ENCODE measurements around the gene MEX3D. TPM values are rescaled to one million over a fixed set of nuclear protein-coding genes. Genes with fewer than 3 reads are reported as not detected.
A peak's percentile ranks its signal among the peaks of the same experiment; 100 is the strongest.

The MEX3D gene
- total RNA-seq, 1 donor = 47.0 TPM

DNA sequence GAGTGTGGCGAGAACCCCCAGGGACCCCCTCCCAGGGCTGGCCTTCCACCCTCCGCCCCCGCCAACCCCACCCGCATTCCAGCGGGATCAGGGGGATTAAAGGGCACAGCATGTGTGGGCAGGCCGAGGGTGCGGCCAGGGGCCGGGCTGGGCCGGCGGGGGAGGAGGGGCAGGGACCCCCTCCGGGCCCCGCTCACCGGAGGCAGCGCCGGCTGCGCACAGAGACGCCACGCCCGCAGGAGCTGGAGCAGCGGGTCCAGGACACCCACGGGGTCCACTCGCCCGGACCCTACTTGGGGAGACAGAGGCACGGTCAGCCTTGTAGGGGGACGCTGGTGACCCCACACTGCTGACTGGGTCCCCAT lies 57.7 kb downstream of the MEX3D start:
- Histone ChIP-seq H3K4me2 (ENCODE audit: insufficient read depth, low read length) (no peak overlapping the region), H3K9me3 (ENCODE audit: low read depth, low read length) (peaks cover 5% of the 10 kb centered on the region), H2AFZ (ENCODE audit: low read length) (no peak overlapping the region), H3K4me1 (ENCODE audit: insufficient read depth, low read length) (no peaks in the 10 kb centered on the region), H3K27ac (ENCODE audit: low read depth, low read length) (no peak overlapping the region), H3K27me3 (ENCODE audit: insufficient read depth, low read length) (peaks cover 26% of the 10 kb centered on the region), H4K20me1 (ENCODE audit: insufficient read depth, low read length) (no peaks in the 10 kb centered on the region), H3K4me3 (ENCODE audit: insufficient read depth, low read length) (no peak overlapping the region), H3K79me2 (ENCODE audit: insufficient read depth, low read length) (no peaks in the 10 kb centered on the region), H3K36me3 (ENCODE audit: insufficient read depth, low read length) (no peaks in the 10 kb centered on the region)
- TF ChIP-seq, protein P1, sequence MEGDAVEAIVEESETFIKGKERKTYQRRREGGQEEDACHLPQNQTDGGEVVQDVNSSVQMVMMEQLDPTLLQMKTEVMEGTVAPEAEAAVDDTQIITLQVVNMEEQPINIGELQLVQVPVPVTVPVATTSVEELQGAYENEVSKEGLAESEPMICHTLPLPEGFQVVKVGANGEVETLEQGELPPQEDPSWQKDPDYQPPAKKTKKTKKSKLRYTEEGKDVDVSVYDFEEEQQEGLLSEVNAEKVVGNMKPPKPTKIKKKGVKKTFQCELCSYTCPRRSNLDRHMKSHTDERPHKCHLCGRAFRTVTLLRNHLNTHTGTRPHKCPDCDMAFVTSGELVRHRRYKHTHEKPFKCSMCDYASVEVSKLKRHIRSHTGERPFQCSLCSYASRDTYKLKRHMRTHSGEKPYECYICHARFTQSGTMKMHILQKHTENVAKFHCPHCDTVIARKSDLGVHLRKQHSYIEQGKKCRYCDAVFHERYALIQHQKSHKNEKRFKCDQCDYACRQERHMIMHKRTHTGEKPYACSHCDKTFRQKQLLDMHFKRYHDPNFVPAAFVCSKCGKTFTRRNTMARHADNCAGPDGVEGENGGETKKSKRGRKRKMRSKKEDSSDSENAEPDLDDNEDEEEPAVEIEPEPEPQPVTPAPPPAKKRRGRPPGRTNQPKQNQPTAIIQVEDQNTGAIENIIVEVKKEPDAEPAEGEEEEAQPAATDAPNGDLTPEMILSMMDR (IDR thresholded peaks at IDR 0.05; ENCODE audit: extremely low read depth, low read depth, low read length) = no peak
- DNase-seq (ENCODE audit: insufficient read length, low spot score, missing footprints) = no peak

GRCh38 chr19:1509602-1510441 lies 58.3 kb downstream of the MEX3D start:
- H3K4me3 ChIP-seq (ENCODE audit: insufficient read depth, low read length) = no peak overlapping the region
- H4K20me1 ChIP-seq (ENCODE audit: insufficient read depth, low read length) = no peaks in the 10 kb centered on the region
- no peak overlapping the region for H2AFZ ChIP-seq (ENCODE audit: low read length)
- TF ChIP-seq, protein P1 (IDR thresholded peaks at IDR 0.05; ENCODE audit: extremely low read depth, low read depth, low read length) = no peak
- no peak overlapping the region for H3K4me2 ChIP-seq (ENCODE audit: insufficient read depth, low read length)
- H3K4me1 ChIP-seq (ENCODE audit: insufficient read depth, low read length) = no peaks in the 10 kb centered on the region
- no peaks in the 10 kb centered on the region for H3K79me2 ChIP-seq (ENCODE audit: insufficient read depth, low read length)
- H3K27me3 ChIP-seq (ENCODE audit: insufficient read depth, low read length) = peaks cover 26% of the 10 kb centered on the region
- H3K27ac ChIP-seq (ENCODE audit: low read depth, low read length) = no peak overlapping the region
- DNase-seq (ENCODE audit: insufficient read length, low spot score, missing footprints) = no peak
- no peaks in the 10 kb centered on the region for H3K36me3 ChIP-seq (ENCODE audit: insufficient read depth, low read length)
- H3K9me3 ChIP-seq (ENCODE audit: low read depth, low read length) = peaks cover 6% of the 10 kb centered on the region

DNA sequence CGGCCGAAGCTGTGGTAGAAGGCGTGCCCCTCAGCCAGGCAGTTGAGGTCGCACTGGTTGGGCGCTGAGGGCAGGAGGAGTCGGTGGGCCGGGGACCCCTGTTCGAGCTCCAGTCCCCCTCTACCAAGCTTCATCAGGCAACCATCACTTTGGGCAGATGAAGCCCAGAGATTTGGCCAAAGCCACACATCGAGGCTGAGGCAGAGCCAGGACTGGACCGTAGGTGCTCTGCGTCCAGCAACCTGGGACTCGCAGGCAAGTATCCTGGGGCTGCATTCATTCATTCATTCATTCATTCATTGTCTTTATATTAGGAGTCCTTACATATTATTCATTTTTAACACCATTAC lies 59.6 kb downstream of the MEX3D start:
- Histone ChIP-seq H3K27ac (ENCODE audit: low read depth, low read length) (no peak overlapping the region), H3K4me2 (ENCODE audit: insufficient read depth, low read length) (no peak overlapping the region), H3K79me2 (ENCODE audit: insufficient read depth, low read length) (no peaks in the 10 kb centered on the region), H3K27me3 (ENCODE audit: insufficient read depth, low read length) (peaks cover 35% of the 10 kb centered on the region), H3K4me3 (ENCODE audit: insufficient read depth, low read length) (no peak overlapping the region), H3K9me3 (ENCODE audit: low read depth, low read length) (peaks cover 6% of the 10 kb centered on the region), H2AFZ (ENCODE audit: low read length) (no peak overlapping the region), H3K36me3 (ENCODE audit: insufficient read depth, low read length) (no peaks in the 10 kb centered on the region), H3K4me1 (ENCODE audit: insufficient read depth, low read length) (no peaks in the 10 kb centered on the region), H4K20me1 (ENCODE audit: insufficient read depth, low read length) (no peaks in the 10 kb centered on the region)
- no peak for DNase-seq (ENCODE audit: insufficient read length, low spot score, missing footprints)
- TF ChIP-seq, protein P1 (IDR thresholded peaks at IDR 0.05; ENCODE audit: extremely low read depth, low read depth, low read length) = no peak

DNA sequence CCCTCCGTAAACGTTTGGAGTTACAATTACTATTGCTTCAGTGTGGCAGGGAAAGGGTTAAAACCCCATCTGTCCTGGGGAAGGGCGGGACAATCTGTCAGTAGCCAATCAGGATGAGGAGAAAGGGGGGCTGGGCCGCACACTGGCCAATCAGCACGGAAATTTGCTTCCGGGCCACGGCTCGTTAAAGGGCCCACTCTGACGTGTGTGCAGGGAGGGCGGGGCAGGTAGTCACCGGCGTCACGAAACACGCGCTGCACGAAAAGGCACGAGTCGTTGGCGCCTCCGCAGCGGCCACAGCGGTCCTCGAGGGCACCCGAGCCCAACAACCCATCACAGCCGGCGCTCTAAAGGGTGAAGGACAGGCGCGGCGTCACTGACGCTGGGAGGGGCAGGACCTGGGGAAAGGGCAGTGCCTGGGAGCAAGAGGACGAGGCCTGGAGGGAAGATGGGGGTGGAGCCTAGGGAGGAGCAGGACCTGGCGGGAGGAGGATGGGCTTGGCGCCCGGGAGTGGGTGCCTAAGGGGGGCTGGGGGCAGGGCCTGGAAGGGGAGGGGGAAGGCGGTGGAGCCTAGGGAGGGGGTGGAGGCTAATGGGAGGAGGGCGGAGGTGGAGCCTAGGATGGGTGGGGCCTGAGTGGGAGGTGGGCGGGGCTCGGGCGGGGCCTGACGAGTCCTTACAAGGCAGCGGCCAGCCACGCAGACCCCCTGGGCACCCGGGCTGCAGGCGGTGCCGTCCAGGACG lies 60.2 kb downstream of the MEX3D start:
- H3K36me3 ChIP-seq (ENCODE audit: insufficient read depth, low read length) = no peaks in the 10 kb centered on the region
- H3K4me1 ChIP-seq (ENCODE audit: insufficient read depth, low read length) = no peaks in the 10 kb centered on the region
- peaks cover 40% of the 10 kb centered on the region for H3K27me3 ChIP-seq (ENCODE audit: insufficient read depth, low read length)
- no peaks in the 10 kb centered on the region for H3K79me2 ChIP-seq (ENCODE audit: insufficient read depth, low read length)
- peak overlapping the region; percentile 71 for H3K4me3 ChIP-seq (ENCODE audit: insufficient read depth, low read length)
- H2AFZ ChIP-seq (ENCODE audit: low read length) = peak overlapping the region; percentile 94
- TF ChIP-seq, protein P1 (IDR thresholded peaks at IDR 0.05; ENCODE audit: extremely low read depth, low read depth, low read length) = no peak
- H3K9me3 ChIP-seq (ENCODE audit: low read depth, low read length) = peaks cover 6% of the 10 kb centered on the region
- H3K4me2 ChIP-seq (ENCODE audit: insufficient read depth, low read length) = peak overlapping the region; percentile 72
- H4K20me1 ChIP-seq (ENCODE audit: insufficient read depth, low read length) = no peaks in the 10 kb centered on the region
- H3K27ac ChIP-seq (ENCODE audit: low read depth, low read length) = no peak overlapping the region
- DNase-seq (ENCODE audit: insufficient read length, low spot score, missing footprints) = peak; percentile 100

All from osteoblast (primary cell).